Neural cell (in vitro differentiated cells): ENCODE results near the gene PPP1R15B. TPM values are rescaled to one million over a fixed set of nuclear protein-coding genes. Genes with fewer than 3 reads are reported as not detected.

Experiments used
- H2AFZ ChIP-seq: fragments of 200-600, 300-800 bp; sonication (generic), shearing (Covaris generic); 2 replicates; pipeline ENCODE4 v1.6.0; 2014; ENCODE audit warnings: low read depth, mild to moderate bottlenecking, antibody characterized with exemption, low read length, moderate library complexity
- H3F3A ChIP-seq: fragments of 200-600 bp; shearing (Covaris generic); 2 replicates; pipeline ENCODE4 v1.6.1; 2016; ENCODE audit warnings: mild to moderate bottlenecking, moderate library complexity, mixed read lengths, antibody characterized with exemption, low read length; ENCODE audit not compliant: insufficient read depth, poor library complexity, severe bottlenecking
- H3K27ac ChIP-seq: fragments of 200-600, 300-800 bp; sonication (generic), shearing (Covaris generic); 2 replicates; pipeline ENCODE4 v1.5.1; 2014; ENCODE audit warnings: mild to moderate bottlenecking, low read length, moderate library complexity
- H3K27me3 ChIP-seq: fragments of 300-800, 200-600 bp; sonication (generic), shearing (Covaris generic); 2 replicates; pipeline ENCODE4 v1.6.0; 2014; ENCODE audit warnings: mild to moderate bottlenecking, low read depth, low read length, moderate library complexity; ENCODE audit not compliant: insufficient read depth
- H3K36me3 ChIP-seq: fragments of 300-800, 200-600 bp; sonication (generic), shearing (Covaris generic); 2 replicates; pipeline ENCODE4 v1.5.1; 2014; ENCODE audit warnings: mild to moderate bottlenecking, antibody characterized with exemption, low read length, moderate library complexity; ENCODE audit not compliant: insufficient read depth
- H3K4me2 ChIP-seq: fragments of 300-800, 200-600 bp; sonication (generic), shearing (Covaris generic); 2 replicates; pipeline ENCODE4 v1.6.0; 2014; ENCODE audit warnings: mild to moderate bottlenecking, low read length
- H3K4me3 ChIP-seq: fragments of 300-800, 200-600 bp; sonication (generic), shearing (Covaris generic); 2 replicates; pipeline ENCODE4 v1.5.1; 2014; ENCODE audit warnings: mild to moderate bottlenecking, low read length, moderate library complexity
- H3K79me2 ChIP-seq: fragments of 200-600 bp; shearing (Covaris generic); replicated peaks from 2 replicates; pipeline ENCODE4 v1.6.0; 2014; ENCODE audit warnings: mild to moderate bottlenecking, low read length, moderate library complexity; ENCODE audit not compliant: insufficient read depth
- H3K9ac ChIP-seq: fragments of 300-800, 200-600 bp; sonication (generic), shearing (Covaris generic); 2 replicates; pipeline ENCODE4 v1.6.1; 2016; ENCODE audit warnings: mild to moderate bottlenecking, low read length, mixed read lengths
- H3K9me2 ChIP-seq: fragments of 200-600 bp; shearing (Covaris generic); 2 replicates; pipeline ENCODE4 v1.6.1; 2016; ENCODE audit warnings: mild to moderate bottlenecking, low read length, mixed read lengths; ENCODE audit not compliant: insufficient read depth
- H3K9me3 ChIP-seq: fragments of 200-600, 300-800 bp; sonication (generic), shearing (Covaris generic); 2 replicates; pipeline ENCODE4 v1.6.1; 2016; ENCODE audit warnings: mild to moderate bottlenecking, mixed run types, low read length, moderate library complexity, mixed read lengths
- H4K20me1 ChIP-seq: fragments of 200-600 bp; shearing (Covaris generic); 2 replicates; pipeline ENCODE4 v1.6.1; 2016; ENCODE audit warnings: mild to moderate bottlenecking, mixed run types; ENCODE audit not compliant: insufficient read depth
- EP300 ChIP-seq: fragments of 450-650 bp; conservative IDR thresholded peaks from 2 replicates; pipeline ENCODE4 v1.6.1; 2014; ENCODE audit warnings: antibody characterized with exemption, mild to moderate bottlenecking, moderate library complexity; ENCODE audit not compliant: poor library complexity, severe bottlenecking
- EZH2 ChIP-seq: fragments of 200-600, 300-800 bp; shearing (Covaris generic), sonication (generic); IDR thresholded peaks from 2 replicates; pipeline ENCODE4 v1.6.1; 2014; ENCODE audit warnings: antibody characterized with exemption, low read length, borderline replicate concordance, mild to moderate bottlenecking; ENCODE audit not compliant: insufficient read depth, poor library complexity, severe bottlenecking
- MXI1 ChIP-seq: fragments of 450-650 bp; conservative IDR thresholded peaks from 2 replicates; pipeline ENCODE4 v1.6.1; 2014; ENCODE audit warnings: antibody characterized with exemption, mild to moderate bottlenecking; ENCODE audit not compliant: poor library complexity, severe bottlenecking
- POLR2AphosphoS5 ChIP-seq: IDR thresholded peaks from 2 replicates; pipeline ENCODE4 v1.6.1; 2012
- RAD21 ChIP-seq: fragments of 450-650 bp; conservative IDR thresholded peaks from 2 replicates; pipeline ENCODE4 v1.6.1; 2014; ENCODE audit warnings: antibody characterized with exemption, mild to moderate bottlenecking, moderate library complexity
- SMC3 ChIP-seq: fragments of 450-650 bp; conservative IDR thresholded peaks from 2 replicates; pipeline ENCODE4 v1.6.1; 2014; ENCODE audit warnings: antibody characterized with exemption, mild to moderate bottlenecking, moderate library complexity; ENCODE audit not compliant: poor library complexity
- TAF1 ChIP-seq: IDR thresholded peaks from 2 replicates; pipeline ENCODE4 v1.6.1; 2012; ENCODE audit warnings: low read depth
- polyA plus RNA-seq: library from polyadenylated mRNA; depleted of rRNA; stranded (reverse); fragments of >200 nt; gene quantifications from 2 replicates; pipeline ENCODE4 v1.2.3, GENCODE V29; 2014
- TF ChIP-seq, protein P1 (sequence below): IDR thresholded peaks from 2 replicates; pipeline ENCODE4 v1.6.1; 2012; ENCODE audit warnings: borderline replicate concordance
- TF ChIP-seq, protein P2 (sequence below): fragments of 450-650 bp; IDR thresholded peaks from 2 replicates; pipeline ENCODE4 v1.5.1; 2014; ENCODE audit warnings: antibody characterized with exemption, mild to moderate bottlenecking, moderate library complexity; ENCODE audit not compliant: poor library complexity, severe bottlenecking

The PPP1R15B gene
- polyA plus RNA-seq, 1 donor from 2014 or later = 30.1 TPM

DNA sequence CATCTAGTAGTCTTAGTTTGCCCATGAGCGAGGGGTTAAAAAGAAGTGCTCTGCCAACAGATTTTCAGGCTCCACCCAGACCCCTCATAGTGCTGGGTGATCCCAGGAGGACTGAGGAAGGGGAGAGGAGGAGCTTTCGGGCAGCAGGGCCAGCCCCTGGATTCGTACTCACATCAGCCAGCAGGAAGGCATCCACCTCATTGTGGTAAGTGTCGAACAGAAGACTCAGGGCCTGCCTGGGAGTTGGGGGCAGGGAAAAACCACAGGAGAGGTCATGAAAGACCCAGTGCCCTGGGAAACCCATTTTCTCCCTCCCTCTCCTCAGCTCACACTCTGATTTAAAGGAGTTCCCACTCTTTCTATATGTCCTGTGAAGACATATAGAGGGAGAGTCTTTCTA lies 48.1 kb upstream of the PPP1R15B start:
- H3K9me2 ChIP-seq = no peaks in the 10 kb centered on the region
- H3K9ac ChIP-seq = no peak overlapping the region
- no peak overlapping the region for H3K4me2 ChIP-seq
- H3F3A ChIP-seq = no peaks in the 10 kb centered on the region
- H4K20me1 ChIP-seq = no peaks in the 10 kb centered on the region
- H3K27ac ChIP-seq = no peak overlapping the region
- H3K9me3 ChIP-seq = no peaks in the 10 kb centered on the region
- H3K4me3 ChIP-seq = no peak overlapping the region
- H3K36me3 ChIP-seq = no peaks in the 10 kb centered on the region
- no peaks in the 10 kb centered on the region for H3K79me2 ChIP-seq
- TF ChIP-seq SMC3 (no peak), EP300 (no peak), EZH2 (no peak), RAD21 (no peak), MXI1 (no peak), POLR2AphosphoS5 (no peak), TAF1 (no peak)
- TF ChIP-seq, protein P1, sequence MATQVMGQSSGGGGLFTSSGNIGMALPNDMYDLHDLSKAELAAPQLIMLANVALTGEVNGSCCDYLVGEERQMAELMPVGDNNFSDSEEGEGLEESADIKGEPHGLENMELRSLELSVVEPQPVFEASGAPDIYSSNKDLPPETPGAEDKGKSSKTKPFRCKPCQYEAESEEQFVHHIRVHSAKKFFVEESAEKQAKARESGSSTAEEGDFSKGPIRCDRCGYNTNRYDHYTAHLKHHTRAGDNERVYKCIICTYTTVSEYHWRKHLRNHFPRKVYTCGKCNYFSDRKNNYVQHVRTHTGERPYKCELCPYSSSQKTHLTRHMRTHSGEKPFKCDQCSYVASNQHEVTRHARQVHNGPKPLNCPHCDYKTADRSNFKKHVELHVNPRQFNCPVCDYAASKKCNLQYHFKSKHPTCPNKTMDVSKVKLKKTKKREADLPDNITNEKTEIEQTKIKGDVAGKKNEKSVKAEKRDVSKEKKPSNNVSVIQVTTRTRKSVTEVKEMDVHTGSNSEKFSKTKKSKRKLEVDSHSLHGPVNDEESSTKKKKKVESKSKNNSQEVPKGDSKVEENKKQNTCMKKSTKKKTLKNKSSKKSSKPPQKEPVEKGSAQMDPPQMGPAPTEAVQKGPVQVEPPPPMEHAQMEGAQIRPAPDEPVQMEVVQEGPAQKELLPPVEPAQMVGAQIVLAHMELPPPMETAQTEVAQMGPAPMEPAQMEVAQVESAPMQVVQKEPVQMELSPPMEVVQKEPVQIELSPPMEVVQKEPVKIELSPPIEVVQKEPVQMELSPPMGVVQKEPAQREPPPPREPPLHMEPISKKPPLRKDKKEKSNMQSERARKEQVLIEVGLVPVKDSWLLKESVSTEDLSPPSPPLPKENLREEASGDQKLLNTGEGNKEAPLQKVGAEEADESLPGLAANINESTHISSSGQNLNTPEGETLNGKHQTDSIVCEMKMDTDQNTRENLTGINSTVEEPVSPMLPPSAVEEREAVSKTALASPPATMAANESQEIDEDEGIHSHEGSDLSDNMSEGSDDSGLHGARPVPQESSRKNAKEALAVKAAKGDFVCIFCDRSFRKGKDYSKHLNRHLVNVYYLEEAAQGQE = no peak
- TF ChIP-seq, protein P2, sequence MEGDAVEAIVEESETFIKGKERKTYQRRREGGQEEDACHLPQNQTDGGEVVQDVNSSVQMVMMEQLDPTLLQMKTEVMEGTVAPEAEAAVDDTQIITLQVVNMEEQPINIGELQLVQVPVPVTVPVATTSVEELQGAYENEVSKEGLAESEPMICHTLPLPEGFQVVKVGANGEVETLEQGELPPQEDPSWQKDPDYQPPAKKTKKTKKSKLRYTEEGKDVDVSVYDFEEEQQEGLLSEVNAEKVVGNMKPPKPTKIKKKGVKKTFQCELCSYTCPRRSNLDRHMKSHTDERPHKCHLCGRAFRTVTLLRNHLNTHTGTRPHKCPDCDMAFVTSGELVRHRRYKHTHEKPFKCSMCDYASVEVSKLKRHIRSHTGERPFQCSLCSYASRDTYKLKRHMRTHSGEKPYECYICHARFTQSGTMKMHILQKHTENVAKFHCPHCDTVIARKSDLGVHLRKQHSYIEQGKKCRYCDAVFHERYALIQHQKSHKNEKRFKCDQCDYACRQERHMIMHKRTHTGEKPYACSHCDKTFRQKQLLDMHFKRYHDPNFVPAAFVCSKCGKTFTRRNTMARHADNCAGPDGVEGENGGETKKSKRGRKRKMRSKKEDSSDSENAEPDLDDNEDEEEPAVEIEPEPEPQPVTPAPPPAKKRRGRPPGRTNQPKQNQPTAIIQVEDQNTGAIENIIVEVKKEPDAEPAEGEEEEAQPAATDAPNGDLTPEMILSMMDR = no peak
- H2AFZ ChIP-seq = no peak overlapping the region
- H3K27me3 ChIP-seq = no peaks in the 10 kb centered on the region

DNA sequence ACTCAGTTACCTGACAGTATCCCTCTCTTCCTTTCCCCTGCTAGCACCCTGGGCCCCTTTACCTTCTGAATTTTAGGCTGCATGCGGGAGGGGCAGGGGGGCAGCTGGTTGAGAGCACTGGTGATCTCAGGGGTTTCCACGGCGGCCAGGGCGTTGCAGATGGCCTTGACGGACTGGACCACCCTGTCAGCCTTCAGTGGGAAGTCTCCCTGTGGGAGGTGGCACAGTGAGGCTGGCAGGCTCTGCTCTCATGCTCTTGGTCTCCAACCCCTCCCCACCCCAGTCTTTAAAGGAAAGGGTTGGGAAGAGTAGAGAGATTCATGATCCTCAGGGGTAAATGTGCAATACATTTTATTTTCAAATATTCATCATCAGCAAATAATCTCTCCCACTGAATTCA lies 46.0 kb upstream of the PPP1R15B start:
- Histone ChIP-seq H4K20me1 (no peaks in the 10 kb centered on the region), H3K9me3 (no peaks in the 10 kb centered on the region), H3K27me3 (no peaks in the 10 kb centered on the region), H3K4me2 (no peak overlapping the region), H3K9me2 (no peaks in the 10 kb centered on the region), H3K79me2 (no peaks in the 10 kb centered on the region), H3K9ac (no peak overlapping the region), H3K36me3 (no peaks in the 10 kb centered on the region), H3K27ac (no peak overlapping the region), H2AFZ (no peak overlapping the region), H3F3A (no peaks in the 10 kb centered on the region), H3K4me3 (no peak overlapping the region)
- TF ChIP-seq, protein P2 = no peak
- TF ChIP-seq SMC3 = no peak
- no peak for TF ChIP-seq RAD21
- no peak for TF ChIP-seq EZH2
- TF ChIP-seq, protein P1 = no peak
- no peak for TF ChIP-seq MXI1
- no peak for TF ChIP-seq TAF1
- TF ChIP-seq EP300 = no peak
- TF ChIP-seq POLR2AphosphoS5 = no peak
